HepG2 (cell line): ENCODE data around the gene VPS26B.

Source experiments
- ARID2 ChIP-seq: sonication (generic); formaldehyde crosslinking; IDR thresholded peaks from 2 replicates; pipeline ENCODE4 v1.8.1; 2022; ENCODE audit warnings: mild to moderate bottlenecking, missing genetic modification reagents, borderline replicate concordance
- ARID3A ChIP-seq: IDR thresholded peaks from 2 replicates; pipeline ENCODE4 v1.6.1; 2012; ENCODE audit warnings: low read depth, low read length, improper control_type of control experiment
- CAMTA2 ChIP-seq: sonication (generic); formaldehyde crosslinking; IDR thresholded peaks from 2 replicates; pipeline ENCODE4 v1.4.0; 2020; ENCODE audit warnings: mild to moderate bottlenecking, missing genetic modification reagents, borderline replicate concordance
- CTCF ChIP-seq: sonication (generic); formaldehyde crosslinking; IDR thresholded peaks from 2 replicates; pipeline ENCODE4 v1.5.0; 2020; ENCODE audit warnings: mild to moderate bottlenecking, missing genetic modification reagents, moderate library complexity
- FOXJ3 ChIP-seq: sonication (generic); formaldehyde crosslinking; IDR thresholded peaks from 2 replicates; pipeline ENCODE4 v1.4.0; 2020; ENCODE audit warnings: missing genetic modification reagents, mild to moderate bottlenecking, borderline replicate concordance
- IRF2 ChIP-seq: IDR thresholded peaks from 2 replicates; pipeline ENCODE4 v1.6.1; 2018; ENCODE audit warnings: missing genetic modification reagents, missing compliant biosample characterization
- NFE2L1 ChIP-seq: sonication (generic); formaldehyde crosslinking; IDR thresholded peaks from 2 replicates; pipeline ENCODE4 v1.4.0; 2020; ENCODE audit warnings: missing genetic modification reagents, mild to moderate bottlenecking, borderline replicate concordance
- POLR2A ChIP-seq, 2 experiments: IDR thresholded peaks; 2 replicates each; pipeline ENCODE4 v1.6.1; 2011; ENCODE audit warnings: low read depth in 2 of 2, low read length in 2 of 2, mild to moderate bottlenecking in 1 of 2, moderate library complexity in 1 of 2; ENCODE audit not compliant: insufficient read depth in 1 of 2
- RFX3 ChIP-seq: IDR thresholded peaks from 2 replicates; pipeline ENCODE4 v1.6.1; 2016; ENCODE audit warnings: missing biosample characterization, missing genetic modification reagents
- SMC3 ChIP-seq: IDR thresholded peaks from 2 replicates; pipeline ENCODE4 v1.6.1; 2011; ENCODE audit warnings: low read length, improper control_type of control experiment
- ZNF367 ChIP-seq: sonication (generic); formaldehyde crosslinking; IDR thresholded peaks from 2 replicates; pipeline ENCODE4 v1.4.0; 2020; ENCODE audit warnings: missing genetic modification reagents, borderline replicate concordance
- ZNF432 ChIP-seq: sonication (generic); formaldehyde crosslinking; IDR thresholded peaks from 2 replicates; pipeline ENCODE4 v1.5.0; 2020; ENCODE audit warnings: missing genetic modification reagents, mild to moderate bottlenecking, borderline replicate concordance
- ZNF512 ChIP-seq: sonication (generic); formaldehyde crosslinking; IDR thresholded peaks from 2 replicates; pipeline ENCODE4 v1.4.0; 2020; ENCODE audit warnings: mild to moderate bottlenecking, missing genetic modification reagents
- ZNF558 ChIP-seq: sonication (generic); formaldehyde crosslinking; IDR thresholded peaks from 2 replicates; pipeline ENCODE4 v1.9.0; 2022; ENCODE audit warnings: mild to moderate bottlenecking, missing genetic modification reagents, borderline replicate concordance

- TF ChIP-seq CTCF (CRISPR knock-in tag) (no peak), FOXJ3 (no peak), NFE2L1 (CRISPR knock-in tag) (no peak), RFX3 (CRISPR knock-in tag) (no peak), IRF2 (no peak), ZNF558 (CRISPR knock-in tag) (no peak), POLR2A (IDR thresholded peaks at IDR 0.05; ENCODE audit: insufficient read depth in 1 of 2, low read depth in 2 of 2, low read length in 2 of 2) (no peak), ZNF432 (CRISPR knock-in tag) (no peak), ZNF367 (CRISPR knock-in tag) (no peak), ZNF512 (CRISPR knock-in tag) (no peak), CAMTA2 (no peak), ARID2 (CRISPR knock-in tag) (no peak), ARID3A (no peak), SMC3 (no peak)
Observed at GRCh38 chr11:134231958-134232659, 7.6 kb downstream of the VPS26B start.
